ENCODE results near the gene CHIA. TPM values are rescaled to one million over a fixed set of nuclear protein-coding genes. Genes with fewer than 3 reads are reported as not detected.

Gene CHIA
- total and polyA plus RNA-seq, 2 of the 8 experiments (the other 6 are each of a cell fraction or from before 2014, with no cell fraction given), result not detected

DNA sequence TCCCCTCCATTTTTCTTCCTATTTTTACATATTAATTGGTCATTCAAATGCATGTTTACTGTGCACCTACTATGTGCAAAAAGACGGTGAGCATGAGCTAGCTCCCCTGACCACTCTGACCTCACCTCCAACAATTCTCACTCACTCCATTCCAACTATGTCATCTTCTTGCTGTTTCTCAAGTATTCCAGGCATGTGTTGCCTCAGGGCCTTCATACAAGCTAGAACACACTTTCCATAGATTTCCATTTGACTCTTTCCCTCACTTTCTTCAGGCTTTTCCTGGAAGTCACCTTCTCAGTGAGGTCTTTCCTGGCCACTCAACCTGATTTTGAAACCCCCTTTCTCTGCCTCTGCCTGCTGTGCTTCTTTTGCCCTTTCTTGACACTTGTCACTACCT is 32.6 kb downstream of the CHIA start (continued):
- TF ChIP-seq, protein P1, sequence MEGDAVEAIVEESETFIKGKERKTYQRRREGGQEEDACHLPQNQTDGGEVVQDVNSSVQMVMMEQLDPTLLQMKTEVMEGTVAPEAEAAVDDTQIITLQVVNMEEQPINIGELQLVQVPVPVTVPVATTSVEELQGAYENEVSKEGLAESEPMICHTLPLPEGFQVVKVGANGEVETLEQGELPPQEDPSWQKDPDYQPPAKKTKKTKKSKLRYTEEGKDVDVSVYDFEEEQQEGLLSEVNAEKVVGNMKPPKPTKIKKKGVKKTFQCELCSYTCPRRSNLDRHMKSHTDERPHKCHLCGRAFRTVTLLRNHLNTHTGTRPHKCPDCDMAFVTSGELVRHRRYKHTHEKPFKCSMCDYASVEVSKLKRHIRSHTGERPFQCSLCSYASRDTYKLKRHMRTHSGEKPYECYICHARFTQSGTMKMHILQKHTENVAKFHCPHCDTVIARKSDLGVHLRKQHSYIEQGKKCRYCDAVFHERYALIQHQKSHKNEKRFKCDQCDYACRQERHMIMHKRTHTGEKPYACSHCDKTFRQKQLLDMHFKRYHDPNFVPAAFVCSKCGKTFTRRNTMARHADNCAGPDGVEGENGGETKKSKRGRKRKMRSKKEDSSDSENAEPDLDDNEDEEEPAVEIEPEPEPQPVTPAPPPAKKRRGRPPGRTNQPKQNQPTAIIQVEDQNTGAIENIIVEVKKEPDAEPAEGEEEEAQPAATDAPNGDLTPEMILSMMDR (IDR thresholded peaks at IDR 0.05; ENCODE audit: control extremely low read depth in 1 of 3, insufficient read depth in 1 of 3, low read depth in 1 of 3, low read length in 3 of 3), result no peak
- TF ChIP-seq CREB1 (IDR thresholded peaks at IDR 0.05) (no peak), KDM1A (IDR thresholded peaks at IDR 0.05; ENCODE audit: borderline replicate concordance, low read length) (no peak), E2F6 (IDR thresholded peaks at IDR 0.05) (no peak)
